ENCODE data around the gene LGMN.

LGMN gene

DNA sequence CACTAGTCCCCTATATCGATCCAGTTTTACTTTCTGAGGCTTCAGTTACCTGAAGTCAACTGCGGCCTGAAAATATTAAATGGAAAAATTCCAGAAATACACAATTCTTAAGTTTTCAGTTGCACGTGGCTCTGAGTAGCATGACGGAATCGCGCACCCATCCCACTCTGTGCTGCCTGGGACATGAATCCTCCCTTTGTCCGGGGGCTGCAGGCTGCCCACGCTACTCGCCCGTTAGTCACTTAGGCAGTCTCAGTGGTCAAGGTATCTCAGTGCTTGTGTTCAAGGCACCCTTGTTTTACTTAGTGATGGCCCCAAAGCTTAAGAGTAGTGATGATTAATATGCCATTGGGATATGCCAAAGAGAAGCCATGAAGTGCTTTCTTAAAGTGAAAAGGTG is 46.6 kb downstream of the LGMN start:
- no peak for TF ChIP-seq RAD21 (IDR thresholded peaks at IDR 0.05; ENCODE audit: low read depth)
- no peak for TF ChIP-seq MAX (IDR thresholded peaks at IDR 0.05)
- TF ChIP-seq EP300 (IDR thresholded peaks at IDR 0.05; ENCODE audit: borderline replicate concordance), result no peak

- no peak for TF ChIP-seq TEAD4 (IDR thresholded peaks at IDR 0.05)
- no peak for TF ChIP-seq REST (IDR thresholded peaks at IDR 0.05; ENCODE audit: low read depth)
- no peak for TF ChIP-seq USF1 (IDR thresholded peaks at IDR 0.05)
- TF ChIP-seq NFIC (IDR thresholded peaks at IDR 0.05), result no peak
- no peak for TF ChIP-seq TAF1 (IDR thresholded peaks at IDR 0.05; ENCODE audit: low read depth)
- TF ChIP-seq ZBTB7A (IDR thresholded peaks at IDR 0.05; ENCODE audit: low read depth), result no peak
Observed at GRCh38 chr14:92698393-92698792, 50.0 kb downstream of the LGMN start.

GRCh38 chr14:92696366-92696765 is 52.1 kb downstream of the LGMN start:
- no peak for TF ChIP-seq RAD21 (IDR thresholded peaks at IDR 0.05; ENCODE audit: low read depth)
- TF ChIP-seq EGR1 (IDR thresholded peaks at IDR 0.05), result no peak
- TF ChIP-seq TEAD4 (IDR thresholded peaks at IDR 0.05), result no peak
- no peak for TF ChIP-seq NFIC (IDR thresholded peaks at IDR 0.05)
- TF ChIP-seq FOXM1 (IDR thresholded peaks at IDR 0.05; ENCODE audit: borderline replicate concordance, low read depth), result no peak
- TF ChIP-seq REST (IDR thresholded peaks at IDR 0.05; ENCODE audit: low read depth), result no peak
- no peak for TF ChIP-seq TAF1 (IDR thresholded peaks at IDR 0.05; ENCODE audit: low read depth)
- no peak for TF ChIP-seq TCF12 (IDR thresholded peaks at IDR 0.05; ENCODE audit: low read depth)
- no peak for TF ChIP-seq CEBPB (IDR thresholded peaks at IDR 0.05)
- no peak for TF ChIP-seq MAX (IDR thresholded peaks at IDR 0.05)

DNA sequence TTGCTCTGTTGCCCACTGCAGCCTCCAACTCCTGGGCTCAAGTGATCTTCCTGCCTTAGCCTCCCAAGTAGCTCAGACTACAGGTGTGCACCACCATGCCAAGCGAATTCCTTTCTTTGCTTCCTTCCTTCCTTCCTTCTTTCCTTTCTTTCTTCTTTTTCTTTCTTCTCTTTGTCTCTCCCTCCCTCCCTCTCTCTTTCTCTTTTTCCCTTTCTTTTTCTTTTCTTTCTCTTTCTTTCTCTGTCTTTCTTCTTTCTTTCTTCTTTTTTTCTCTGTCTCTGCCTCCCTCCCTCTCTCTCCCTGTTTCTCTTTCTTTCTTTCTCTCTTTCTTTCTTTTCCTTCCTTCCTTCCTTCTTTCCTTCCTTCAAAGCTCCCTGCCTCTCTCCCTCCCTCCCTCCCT is 52.9 kb downstream of the LGMN start:
- TF ChIP-seq CREB1 (IDR thresholded peaks at IDR 0.05; ENCODE audit: low read depth) (no peak), USF1 (IDR thresholded peaks at IDR 0.05) (no peak), RAD21 (IDR thresholded peaks at IDR 0.05; ENCODE audit: low read depth) (no peak), ZBTB7A (IDR thresholded peaks at IDR 0.05; ENCODE audit: low read depth) (no peak), MAX (IDR thresholded peaks at IDR 0.05) (no peak), FOXM1 (IDR thresholded peaks at IDR 0.05; ENCODE audit: borderline replicate concordance, low read depth) (no peak), TCF12 (IDR thresholded peaks at IDR 0.05; ENCODE audit: low read depth) (no peak), EGR1 (IDR thresholded peaks at IDR 0.05) (no peak), CEBPB (IDR thresholded peaks at IDR 0.05) (no peak), NFIC (IDR thresholded peaks at IDR 0.05) (no peak), REST (IDR thresholded peaks at IDR 0.05; ENCODE audit: low read depth) (no peak)

GRCh38 chr14:92694807-92695206 is 53.6 kb downstream of the LGMN start:
- no peak for TF ChIP-seq RAD21 (IDR thresholded peaks at IDR 0.05; ENCODE audit: low read depth)
- no peak for TF ChIP-seq CEBPB (IDR thresholded peaks at IDR 0.05)
- no peak for TF ChIP-seq MAX (IDR thresholded peaks at IDR 0.05)
- TF ChIP-seq TAF1 (IDR thresholded peaks at IDR 0.05; ENCODE audit: low read depth), result no peak
- no peak for TF ChIP-seq FOXM1 (IDR thresholded peaks at IDR 0.05; ENCODE audit: borderline replicate concordance, low read depth)
- TF ChIP-seq CREB1 (IDR thresholded peaks at IDR 0.05; ENCODE audit: low read depth), result no peak
- no peak for TF ChIP-seq USF1 (IDR thresholded peaks at IDR 0.05)
- no peak for TF ChIP-seq TCF12 (IDR thresholded peaks at IDR 0.05; ENCODE audit: low read depth)
- TF ChIP-seq REST (IDR thresholded peaks at IDR 0.05; ENCODE audit: low read depth), result no peak
- TF ChIP-seq ZBTB7A (IDR thresholded peaks at IDR 0.05; ENCODE audit: low read depth), result no peak
- no peak for TF ChIP-seq EP300 (IDR thresholded peaks at IDR 0.05; ENCODE audit: borderline replicate concordance)
- no peak for TF ChIP-seq NFIC (IDR thresholded peaks at IDR 0.05)
- no peak for TF ChIP-seq YY1 (IDR thresholded peaks at IDR 0.05; ENCODE audit: low read depth)
- TF ChIP-seq EGR1 (IDR thresholded peaks at IDR 0.05), result no peak
- no peak for TF ChIP-seq TEAD4 (IDR thresholded peaks at IDR 0.05)

All from Ishikawa (cell line).